Hypothalamus (tissue), 51 donors: Measurements from ENCODE around the gene JUP.
A peak's percentile ranks its signal among the peaks of the same experiment; 100 is the strongest.

Experiments used
- DNase-seq, 51 donors: peaks; one replicate each; lab custom pipeline; 2025; lab: John Stamatoyannopoulos, UW

JUP gene

GRCh38 chr17:41782142-41782541 lies 4.4 kb downstream of the JUP start:
- no peak for DNase-seq

- DNase-seq, result no peak
Observed at GRCh38 chr17:41781404-41782110, 5.0 kb downstream of the JUP start.

- no peak for DNase-seq
Observed at GRCh38 chr17:41779954-41780353, 6.6 kb downstream of the JUP start.

GRCh38 chr17:41777574-41778188 lies 8.8 kb downstream of the JUP start:
- DNase-seq, result peak in 34 of 51 donors; percentile 9 to 82 (median 44)

GRCh38 chr17:41777157-41777573 lies 9.3 kb downstream of the JUP start:
- peak in 16 of 51 donors; percentile 12 to 65 (median 32) for DNase-seq

GRCh38 chr17:41776262-41776900 lies 10.1 kb downstream of the JUP start:
- DNase-seq, result peak in 9 of 51 donors; percentile 7 to 28 (median 24)

- peak in 39 of 51 donors; percentile 7 to 81 (median 48) for DNase-seq
Observed at GRCh38 chr17:41775394-41776226, 10.9 kb downstream of the JUP start.

- peak in 6 of 51 donors; percentile 13 to 48 (median 30) for DNase-seq
Observed at GRCh38 chr17:41773731-41774193, 12.7 kb downstream of the JUP start.

GRCh38 chr17:41773190-41773588 lies 13.3 kb downstream of the JUP start:
- no peak for DNase-seq

GRCh38 chr17:41772586-41773189 lies 13.8 kb downstream of the JUP start:
- no peak for DNase-seq

- DNase-seq, result no peak
Observed at GRCh38 chr17:41772218-41772585, 14.3 kb downstream of the JUP start.

GRCh38 chr17:41771389-41772206 lies 14.9 kb downstream of the JUP start:
- no peak for DNase-seq

- no peak for DNase-seq
Observed at GRCh38 chr17:41769985-41770384, 16.5 kb downstream of the JUP start.

GRCh38 chr17:41769346-41769862 lies 17.1 kb downstream of the JUP start:
- DNase-seq, result no peak

- DNase-seq, result no peak
Observed at GRCh38 chr17:41768682-41769288, 17.7 kb downstream of the JUP start.

GRCh38 chr17:41767324-41768042 lies 19.0 kb downstream of the JUP start:
- DNase-seq, result no peak

- DNase-seq, result no peak
Observed at GRCh38 chr17:41766135-41766534, 20.4 kb downstream of the JUP start.

GRCh38 chr17:41763327-41763726 lies 23.2 kb downstream of the JUP start:
- DNase-seq, result no peak
